NB4 (cell line): Measurements from ENCODE around the gene NOS1.

Source experiments
- MAX ChIP-seq: IDR thresholded peaks from 2 replicates; pipeline ENCODE4 v1.6.1; 2011; ENCODE audit warnings: low read depth, low read length
- POLR2A ChIP-seq: IDR thresholded peaks from 2 replicates; pipeline ENCODE4 v1.6.1; 2011; ENCODE audit warnings: mild to moderate bottlenecking; ENCODE audit not compliant: insufficient read length; ENCODE audit errors: extremely low read depth
- TF ChIP-seq, protein P1 (sequence below): IDR thresholded peaks from one replicate; pipeline ENCODE4 v1.5.1; 2012; ENCODE audit warnings: low read depth, low read length

- TF ChIP-seq, protein P1, sequence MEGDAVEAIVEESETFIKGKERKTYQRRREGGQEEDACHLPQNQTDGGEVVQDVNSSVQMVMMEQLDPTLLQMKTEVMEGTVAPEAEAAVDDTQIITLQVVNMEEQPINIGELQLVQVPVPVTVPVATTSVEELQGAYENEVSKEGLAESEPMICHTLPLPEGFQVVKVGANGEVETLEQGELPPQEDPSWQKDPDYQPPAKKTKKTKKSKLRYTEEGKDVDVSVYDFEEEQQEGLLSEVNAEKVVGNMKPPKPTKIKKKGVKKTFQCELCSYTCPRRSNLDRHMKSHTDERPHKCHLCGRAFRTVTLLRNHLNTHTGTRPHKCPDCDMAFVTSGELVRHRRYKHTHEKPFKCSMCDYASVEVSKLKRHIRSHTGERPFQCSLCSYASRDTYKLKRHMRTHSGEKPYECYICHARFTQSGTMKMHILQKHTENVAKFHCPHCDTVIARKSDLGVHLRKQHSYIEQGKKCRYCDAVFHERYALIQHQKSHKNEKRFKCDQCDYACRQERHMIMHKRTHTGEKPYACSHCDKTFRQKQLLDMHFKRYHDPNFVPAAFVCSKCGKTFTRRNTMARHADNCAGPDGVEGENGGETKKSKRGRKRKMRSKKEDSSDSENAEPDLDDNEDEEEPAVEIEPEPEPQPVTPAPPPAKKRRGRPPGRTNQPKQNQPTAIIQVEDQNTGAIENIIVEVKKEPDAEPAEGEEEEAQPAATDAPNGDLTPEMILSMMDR: no peak
- TF ChIP-seq POLR2A (no peak), MAX (no peak)
Measured at GRCh38 chr12:117380083-117380482, 18.7 kb upstream of the NOS1 start.
